Measurements from ENCODE around the gene EYS. TPM values are rescaled to one million over a fixed set of nuclear protein-coding genes. Genes with fewer than 3 reads are reported as not detected.

EYS gene
- not detected for total RNA-seq

DNA sequence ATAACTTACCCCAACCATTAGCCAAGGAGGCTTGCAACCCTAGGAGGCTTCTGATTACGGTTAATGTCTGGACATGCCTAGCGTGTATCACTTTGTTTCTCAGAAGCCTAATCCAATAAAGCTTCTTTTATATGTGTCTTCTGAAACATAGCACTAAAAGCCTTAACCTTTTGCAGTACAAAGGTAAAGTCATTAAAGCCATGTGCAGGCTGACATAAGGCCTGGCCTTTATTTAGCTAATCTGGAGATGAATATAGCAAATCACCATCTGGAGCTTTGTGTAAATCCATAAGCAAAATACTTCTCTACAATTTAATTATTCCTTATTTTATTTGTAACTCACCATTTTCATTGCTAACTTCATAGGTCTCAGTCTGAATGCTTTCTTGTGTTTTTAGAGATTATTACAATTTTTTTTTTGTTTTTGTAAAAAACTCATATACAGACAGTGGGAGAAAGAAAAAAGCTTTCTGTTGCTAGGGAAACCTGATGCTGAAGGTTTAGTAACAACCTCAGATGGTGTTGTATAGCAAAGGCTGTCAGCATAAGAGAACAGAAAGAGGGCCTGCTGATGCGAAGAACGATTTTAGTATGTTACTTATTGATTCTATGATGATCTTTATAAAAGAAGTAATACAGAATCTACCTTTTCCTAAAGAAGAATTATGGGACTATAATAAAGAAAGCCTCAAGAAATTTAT is at the start of gene EYS:
Gene EYS (minus strand): TSS at position 101 of the 701 bp plus-strand sequence. CDS start 211,816 bp downstream, outside the sequence.
- ATAC-seq (no peak), DNase-seq (no peak)
- H3K27ac Mint-ChIP-seq, result no peak within 1 kb of the TSS
- ChIA-PET POLR2A (no interaction called here), CTCF (no interaction called here)
- no peaks in the 10 kb centered on the region for H3K27me3 Mint-ChIP-seq
- no peaks in the 10 kb centered on the region for H3K9me3 Mint-ChIP-seq (ENCODE audit: low read depth)
- H3K4me3 Mint-ChIP-seq, result no peak within 1 kb of the TSS
- H3K36me3 Mint-ChIP-seq (ENCODE audit: low read depth), result no peaks in the 10 kb centered on the region
- H3K4me1 Mint-ChIP-seq, result no peaks in the 10 kb centered on the region
- intact Hi-C loops (cut with DNase I, micrococcal nuclease), result no loop called here

DNA sequence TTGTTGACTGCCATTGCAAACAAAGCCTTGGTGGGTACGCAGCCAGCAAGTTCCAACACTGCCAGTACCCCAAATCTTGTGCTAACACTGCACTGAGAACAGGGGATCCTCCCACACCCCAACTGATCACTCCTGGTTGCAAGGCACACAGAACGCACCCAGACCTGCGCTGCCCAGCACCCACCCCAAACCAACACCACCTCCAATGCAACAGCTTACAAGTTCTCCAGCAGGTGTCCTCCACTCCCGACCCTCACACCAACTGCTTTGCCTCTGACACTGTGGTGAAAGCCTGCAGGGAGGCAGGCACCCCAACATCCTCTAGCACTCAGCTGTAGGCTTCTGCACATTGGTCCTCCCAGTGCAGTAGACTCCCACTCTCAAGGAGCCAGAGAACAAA is 39.3 kb upstream of the EYS start:
- Mint-ChIP-seq H3K27me3 (no peaks in the 10 kb centered on the region), H3K9me3 (ENCODE audit: low read depth) (peaks cover 25% of the 10 kb centered on the region), H3K4me3 (no peak overlapping the region), H3K4me1 (no peaks in the 10 kb centered on the region), H3K27ac (no peak overlapping the region), H3K36me3 (ENCODE audit: low read depth) (no peaks in the 10 kb centered on the region)
- intact Hi-C loops (cut with DNase I, micrococcal nuclease), result no loop called here
- ChIA-PET CTCF (no interaction called here), POLR2A (no interaction called here)
- DNase-seq (no peak), ATAC-seq (no peak)

DNA sequence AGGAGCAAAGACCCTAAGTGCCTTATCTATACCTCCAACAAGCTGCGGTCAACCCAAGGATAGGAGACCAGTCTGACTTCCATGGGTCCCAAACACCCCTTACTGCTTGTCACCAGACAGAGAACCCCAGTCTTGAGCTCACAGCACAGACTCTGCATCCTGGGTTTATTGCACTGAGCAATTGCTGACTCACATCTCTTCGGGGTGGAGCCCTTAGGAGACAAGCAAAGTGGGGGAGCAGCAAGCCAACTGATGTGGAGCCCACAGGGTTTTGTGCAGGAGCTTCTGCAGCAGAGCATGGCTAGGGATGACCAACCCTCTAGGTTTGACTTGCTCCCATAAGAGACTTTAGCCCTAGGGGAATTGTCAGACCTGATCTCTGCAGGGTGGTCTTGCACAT is 38.6 kb upstream of the EYS start:
- intact Hi-C loops (cut with DNase I, micrococcal nuclease), result no loop called here
- no peak for DNase-seq
- no peak overlapping the region for H3K27ac Mint-ChIP-seq
- peaks cover 25% of the 10 kb centered on the region for H3K9me3 Mint-ChIP-seq (ENCODE audit: low read depth)
- no peaks in the 10 kb centered on the region for H3K4me1 Mint-ChIP-seq
- POLR2A ChIA-PET, result no interaction called here
- CTCF ChIA-PET, result no interaction called here
- H3K27me3 Mint-ChIP-seq, result no peaks in the 10 kb centered on the region
- H3K4me3 Mint-ChIP-seq, result no peak overlapping the region
- no peaks in the 10 kb centered on the region for H3K36me3 Mint-ChIP-seq (ENCODE audit: low read depth)
- ATAC-seq, result no peak

DNA sequence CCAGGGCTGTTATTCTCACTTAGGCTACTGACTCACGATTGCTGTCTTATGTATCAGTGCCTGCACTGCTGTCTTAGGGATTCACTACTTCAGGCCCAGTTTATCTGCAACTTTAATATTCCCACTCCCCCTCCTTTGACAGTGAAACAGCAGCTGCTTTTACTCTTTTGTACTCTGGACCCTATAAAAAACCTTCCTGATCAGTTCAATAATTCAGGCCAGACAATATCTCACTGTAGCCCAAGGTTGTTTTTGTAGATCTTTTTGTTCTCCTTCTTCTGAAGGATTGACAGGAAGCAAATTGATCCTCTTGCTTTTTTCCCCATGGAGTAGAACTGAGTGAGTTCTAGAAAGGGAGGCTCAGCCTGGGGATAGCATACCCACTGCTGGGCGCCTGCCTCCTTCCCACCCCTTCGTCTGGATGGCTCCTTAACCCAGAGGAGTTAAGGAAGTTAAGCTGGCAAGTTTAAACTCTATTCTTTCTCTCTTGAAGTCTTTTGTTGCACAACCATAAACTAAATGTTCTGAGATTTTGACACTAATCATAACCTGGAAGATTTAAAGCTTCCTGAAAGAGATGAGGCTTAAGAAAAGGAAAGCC is 22.0 kb upstream of the EYS start:
- Mint-ChIP-seq H3K36me3 (ENCODE audit: low read depth) (no peaks in the 10 kb centered on the region), H3K27ac (no peak overlapping the region), H3K4me1 (no peaks in the 10 kb centered on the region), H3K9me3 (ENCODE audit: low read depth) (peaks cover 23% of the 10 kb centered on the region), H3K4me3 (no peak overlapping the region), H3K27me3 (no peaks in the 10 kb centered on the region)
- POLR2A ChIA-PET, result no interaction called here
- intact Hi-C loops (cut with DNase I, micrococcal nuclease), result no loop called here
- CTCF ChIA-PET, result no interaction called here
- DNase-seq (no peak), ATAC-seq (no peak)

DNA sequence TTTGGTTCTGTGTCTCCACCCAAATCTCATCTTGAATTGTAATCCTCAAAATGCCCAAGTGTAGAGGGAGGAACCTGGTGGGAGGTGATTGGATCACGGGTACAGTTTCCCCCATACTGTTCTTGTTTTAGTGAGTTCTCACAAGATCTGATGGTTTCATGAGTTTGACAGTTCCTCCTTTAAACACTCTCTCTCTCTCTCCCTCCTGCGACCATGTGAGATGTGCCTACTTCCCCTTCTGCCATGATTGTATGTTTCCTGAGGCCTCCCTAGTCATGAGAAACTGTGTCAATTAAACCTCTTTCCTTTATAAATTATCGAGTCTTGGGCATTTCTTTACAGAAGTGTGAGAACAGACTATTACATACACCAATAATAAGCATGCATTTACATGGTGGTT is 12.1 kb upstream of the EYS start:
- ChIA-PET POLR2A (no interaction called here), CTCF (no interaction called here)
- no peak for ATAC-seq
- Mint-ChIP-seq H3K4me3 (no peak overlapping the region), H3K4me1 (no peaks in the 10 kb centered on the region), H3K9me3 (ENCODE audit: low read depth) (peaks cover 17% of the 10 kb centered on the region), H3K36me3 (ENCODE audit: low read depth) (no peaks in the 10 kb centered on the region), H3K27me3 (no peaks in the 10 kb centered on the region), H3K27ac (no peak overlapping the region)
- intact Hi-C loops (cut with DNase I, micrococcal nuclease), result no loop called here
- DNase-seq, result no peak

DNA sequence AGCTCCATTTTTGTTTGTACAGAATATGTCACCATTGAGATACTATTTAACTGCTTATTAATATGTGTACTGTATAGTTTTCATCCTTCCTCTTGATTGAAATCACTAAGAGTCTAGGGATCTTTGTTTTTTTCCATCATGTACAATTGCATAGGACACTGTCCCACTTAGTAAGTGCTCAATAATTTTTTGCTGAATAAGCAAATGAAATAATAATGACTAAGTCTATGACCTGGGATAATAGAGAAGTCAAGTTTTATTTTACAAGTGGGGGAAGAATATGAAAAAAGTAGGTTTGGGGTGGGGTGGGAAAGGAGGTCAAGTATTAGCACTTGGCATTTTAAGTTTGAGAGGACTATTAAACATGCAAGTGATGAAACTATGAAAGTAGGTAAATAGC is 4.5 kb upstream of the EYS start:
- CTCF ChIA-PET, result no interaction called here
- no peak for ATAC-seq
- Mint-ChIP-seq H3K36me3 (ENCODE audit: low read depth) (no peaks in the 10 kb centered on the region), H3K27ac (no peak overlapping the region), H3K4me1 (no peaks in the 10 kb centered on the region), H3K4me3 (no peak overlapping the region), H3K9me3 (ENCODE audit: low read depth) (peaks cover 8% of the 10 kb centered on the region), H3K27me3 (no peaks in the 10 kb centered on the region)
- DNase-seq, result no peak
- intact Hi-C loops (cut with DNase I, micrococcal nuclease), result no loop called here
- POLR2A ChIA-PET, result no interaction called here

DNA sequence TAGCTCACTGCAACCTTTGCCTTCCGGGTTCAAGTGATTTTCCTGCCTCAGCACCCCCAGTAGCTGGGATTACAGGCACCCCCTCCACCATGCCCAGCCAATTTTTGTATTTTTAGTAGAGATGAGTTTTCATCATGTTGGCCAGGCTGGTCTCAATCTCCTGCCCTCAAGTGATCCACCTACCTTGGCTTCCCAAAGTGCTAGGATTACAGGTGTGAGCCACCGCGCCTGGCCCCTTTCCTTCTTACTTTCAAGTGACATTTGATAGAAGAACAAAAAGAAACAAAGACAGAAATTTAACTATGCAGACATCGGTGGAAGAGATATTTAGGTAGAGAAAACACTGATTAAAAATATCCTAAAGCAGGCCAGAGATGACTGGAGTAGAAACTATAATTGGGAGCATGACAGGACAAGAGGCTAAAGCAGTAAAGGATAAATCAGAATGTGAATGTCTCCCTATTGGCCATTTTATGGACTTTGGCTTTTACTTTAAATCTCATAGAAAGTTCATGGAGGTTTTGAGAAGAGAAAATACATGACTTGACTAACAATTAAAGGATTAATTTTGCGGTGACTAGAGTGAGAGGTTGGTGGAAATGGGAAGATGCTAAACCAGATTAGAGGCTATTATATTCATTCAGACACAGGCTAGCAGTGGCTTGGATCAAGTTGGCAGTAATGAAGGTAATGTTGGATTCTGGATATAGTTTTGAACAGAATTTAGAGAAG is 2.2 kb upstream of the EYS start:
- POLR2A ChIA-PET, result no interaction called here
- CTCF ChIA-PET, result no interaction called here
- Mint-ChIP-seq H3K9me3 (ENCODE audit: low read depth) (peaks cover 5% of the 10 kb centered on the region), H3K4me1 (no peaks in the 10 kb centered on the region), H3K27me3 (no peaks in the 10 kb centered on the region), H3K27ac (no peak overlapping the region), H3K36me3 (ENCODE audit: low read depth) (no peaks in the 10 kb centered on the region), H3K4me3 (no peak overlapping the region)
- intact Hi-C loops (cut with DNase I, micrococcal nuclease), result no loop called here
- DNase-seq, result no peak
- no peak for ATAC-seq

DNA sequence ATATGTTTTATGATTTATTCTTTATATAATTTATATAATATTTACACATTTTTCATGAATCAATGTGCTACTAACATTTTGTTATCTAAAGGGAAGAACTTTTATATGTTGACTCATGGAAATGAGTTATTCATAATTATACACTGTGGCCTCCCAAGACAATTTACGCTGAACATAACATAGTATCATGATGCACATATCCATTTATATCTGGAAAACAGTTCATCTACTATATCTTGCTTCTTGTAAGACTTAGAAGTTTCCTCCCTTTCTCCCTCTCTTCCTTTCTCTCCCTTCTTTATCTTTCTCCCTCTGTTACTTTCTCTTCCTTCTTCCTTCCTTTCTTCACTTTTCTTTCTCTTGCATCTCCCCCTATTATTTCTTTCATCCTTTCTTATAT is 1.1 kb upstream of the EYS start:
- Mint-ChIP-seq H3K4me3 (no peak overlapping the region), H3K36me3 (ENCODE audit: low read depth) (no peaks in the 10 kb centered on the region), H3K27ac (no peak overlapping the region), H3K9me3 (ENCODE audit: low read depth) (no peaks in the 10 kb centered on the region), H3K27me3 (no peaks in the 10 kb centered on the region), H3K4me1 (no peaks in the 10 kb centered on the region)
- ATAC-seq, result no peak
- ChIA-PET POLR2A (no interaction called here), CTCF (no interaction called here)
- intact Hi-C loops (cut with DNase I, micrococcal nuclease), result no loop called here
- DNase-seq, result no peak

DNA sequence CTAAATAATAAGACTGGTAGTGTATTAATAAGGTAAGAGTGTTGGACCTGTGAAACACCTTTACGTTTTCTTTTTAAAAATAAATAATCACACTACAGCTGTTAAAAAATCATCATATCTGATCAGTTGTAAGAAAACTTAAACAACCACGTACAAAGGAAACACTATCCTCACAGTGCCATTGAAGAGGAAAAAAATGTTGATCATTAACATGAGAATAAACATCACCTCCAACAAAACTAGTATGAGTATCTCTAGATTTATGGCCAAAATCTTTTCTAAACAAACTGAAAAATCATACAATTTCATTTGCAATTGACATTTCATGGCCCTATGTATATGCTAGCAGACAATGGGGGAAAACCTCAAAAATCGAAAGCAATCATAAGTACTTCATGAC is 590 bp downstream of the EYS start:
- no peaks in the 10 kb centered on the region for H3K36me3 Mint-ChIP-seq (ENCODE audit: low read depth)
- intact Hi-C loops (cut with DNase I, micrococcal nuclease), result no loop called here
- POLR2A ChIA-PET, result no interaction called here
- H3K4me3 Mint-ChIP-seq, result no peak overlapping the region
- H3K27me3 Mint-ChIP-seq, result no peaks in the 10 kb centered on the region
- ATAC-seq (no peak), DNase-seq (no peak)
- CTCF ChIA-PET, result no interaction called here
- H3K9me3 Mint-ChIP-seq (ENCODE audit: low read depth), result no peaks in the 10 kb centered on the region
- no peak overlapping the region for H3K27ac Mint-ChIP-seq
- H3K4me1 Mint-ChIP-seq, result no peaks in the 10 kb centered on the region

DNA sequence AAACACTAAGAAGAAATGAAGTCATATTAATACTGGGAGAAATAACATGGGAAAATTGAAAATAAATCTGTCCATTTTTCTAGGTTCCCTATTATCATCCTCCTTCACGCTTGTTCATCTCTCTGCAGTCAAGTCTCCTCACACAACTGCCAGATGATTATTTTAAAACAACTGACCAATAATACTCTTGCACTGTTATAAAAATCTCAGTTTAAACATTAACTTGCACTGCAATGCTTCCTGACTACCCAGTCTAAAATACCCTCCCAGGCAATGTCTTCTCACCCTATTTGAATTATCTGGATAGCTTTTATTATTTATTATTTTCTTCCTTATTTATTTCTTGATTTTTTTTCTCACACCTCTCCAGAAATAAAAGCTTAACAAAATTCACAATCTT is 5.7 kb downstream of the EYS start:
- no peak overlapping the region for H3K27ac Mint-ChIP-seq
- no peaks in the 10 kb centered on the region for H3K36me3 Mint-ChIP-seq (ENCODE audit: low read depth)
- H3K27me3 Mint-ChIP-seq, result no peaks in the 10 kb centered on the region
- DNase-seq (no peak), ATAC-seq (no peak)
- POLR2A ChIA-PET, result no interaction called here
- intact Hi-C loops (cut with DNase I, micrococcal nuclease), result no loop called here
- H3K9me3 Mint-ChIP-seq (ENCODE audit: low read depth), result peaks cover 4% of the 10 kb centered on the region
- CTCF ChIA-PET, result no interaction called here
- no peaks in the 10 kb centered on the region for H3K4me1 Mint-ChIP-seq
- H3K4me3 Mint-ChIP-seq, result no peak overlapping the region

DNA sequence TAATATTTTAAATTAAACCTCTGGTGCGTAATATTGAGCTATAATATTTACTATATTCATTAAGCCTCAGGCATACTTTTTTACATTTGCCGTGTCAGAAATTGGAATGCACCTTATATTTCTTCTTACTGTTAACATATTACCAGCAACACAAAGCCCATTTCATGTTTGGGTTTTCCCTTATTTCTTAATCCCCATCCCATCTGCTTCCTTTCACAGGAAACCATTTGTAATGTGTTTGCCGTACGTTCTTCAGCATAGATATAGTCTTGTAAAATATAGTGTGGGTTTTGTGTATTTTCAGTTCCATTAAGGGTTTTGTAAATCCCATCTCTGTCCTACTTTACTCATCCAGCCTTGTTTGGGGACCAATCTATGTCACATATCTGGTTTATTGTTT is 6.5 kb downstream of the EYS start:
- POLR2A ChIA-PET, result no interaction called here
- CTCF ChIA-PET, result no interaction called here
- H3K4me3 Mint-ChIP-seq, result no peak overlapping the region
- no peak for ATAC-seq
- peaks cover 8% of the 10 kb centered on the region for H3K9me3 Mint-ChIP-seq (ENCODE audit: low read depth)
- no peak overlapping the region for H3K27ac Mint-ChIP-seq
- intact Hi-C loops (cut with DNase I, micrococcal nuclease), result no loop called here
- no peaks in the 10 kb centered on the region for H3K36me3 Mint-ChIP-seq (ENCODE audit: low read depth)
- H3K4me1 Mint-ChIP-seq, result no peaks in the 10 kb centered on the region
- H3K27me3 Mint-ChIP-seq, result no peaks in the 10 kb centered on the region
- DNase-seq, result no peak

DNA sequence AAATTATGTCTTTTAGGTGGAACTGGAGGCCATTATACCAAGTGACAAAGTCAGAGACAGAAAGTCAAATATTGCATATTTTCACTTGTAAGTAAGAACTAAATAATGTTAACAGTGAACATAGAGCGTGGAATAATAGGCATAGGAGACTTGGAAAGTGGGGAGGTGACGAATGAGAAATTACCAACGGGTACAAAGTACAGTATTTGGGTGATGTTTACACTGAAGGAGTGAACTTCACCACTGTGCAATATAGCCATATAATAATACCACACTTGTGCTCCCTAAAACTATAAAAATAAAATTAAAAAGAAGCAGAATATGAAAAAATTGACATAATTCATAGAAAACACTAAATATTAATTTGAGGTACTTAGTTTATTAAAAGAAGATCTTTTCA is 14.9 kb downstream of the EYS start:
- Mint-ChIP-seq H3K9me3 (ENCODE audit: low read depth) (peaks cover 5% of the 10 kb centered on the region), H3K4me1 (no peaks in the 10 kb centered on the region), H3K4me3 (no peak overlapping the region), H3K36me3 (ENCODE audit: low read depth) (no peaks in the 10 kb centered on the region), H3K27ac (no peak overlapping the region), H3K27me3 (no peaks in the 10 kb centered on the region)
- ChIA-PET CTCF (no interaction called here), POLR2A (no interaction called here)
- intact Hi-C loops (cut with DNase I, micrococcal nuclease), result no loop called here
- no peak for ATAC-seq
- no peak for DNase-seq
